ENCODE data around the gene ZDHHC5. TPM values are rescaled to one million over a fixed set of nuclear protein-coding genes. Genes with fewer than 3 reads are reported as not detected.
"Not testable (repeated sequence)": the region's sequence is repeated elsewhere in the genome, so short reads cannot be mapped to it uniquely, and the experiment has no call there.

ZDHHC5 gene
- total and polyA plus RNA-seq, 2 donors, result 17.4 to 21.0 TPM

DNA sequence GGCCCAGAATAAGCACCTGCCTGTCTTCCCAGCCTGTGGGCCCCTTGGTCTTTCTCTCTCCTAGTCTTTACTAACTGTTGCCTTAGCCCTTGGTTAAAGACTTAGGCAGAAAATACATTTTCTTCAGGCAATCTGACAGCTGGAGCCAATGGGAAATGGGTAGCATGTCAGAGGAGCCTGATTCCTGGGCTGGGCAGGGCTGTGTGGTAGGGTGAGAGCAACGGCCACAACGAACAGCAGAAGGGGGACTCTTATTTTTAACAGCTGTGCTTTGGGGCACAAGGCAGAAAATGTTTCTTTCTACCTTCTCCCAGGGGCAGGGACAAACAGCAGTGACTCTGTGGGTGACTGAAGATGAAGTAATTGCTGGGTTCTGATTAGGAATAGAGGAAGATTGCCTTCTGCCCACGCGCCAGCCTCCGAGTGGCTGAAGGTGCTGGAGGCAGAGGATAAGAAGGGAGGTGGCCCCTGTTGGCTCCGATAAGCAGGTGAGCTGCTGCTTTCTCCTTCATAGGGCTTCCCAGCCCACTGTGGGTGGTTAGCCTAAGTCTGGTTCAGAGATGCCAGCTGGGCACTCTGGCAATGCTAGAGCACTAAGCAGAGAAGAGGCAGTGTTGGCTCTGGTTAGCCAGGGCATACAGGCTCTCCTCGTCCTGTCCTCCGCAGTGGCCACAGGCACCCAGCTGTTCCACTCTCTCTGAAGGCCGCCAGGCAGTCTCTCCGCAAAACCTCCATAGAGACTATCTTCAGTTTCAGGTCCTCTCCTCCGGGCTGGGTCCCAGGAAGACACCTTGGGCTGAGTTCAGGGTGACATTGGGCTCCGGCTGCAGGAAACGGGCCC, 19.7 kb upstream of the ZDHHC5 start:
- H3K4me3 ChIP-seq (ENCODE audit: low read length in 2 of 2), result peak overlapping the region; percentile 8 to 44
- DNase-seq (ENCODE audit: low read depth in 6 of 9, low spot score in 9 of 9), result peak in 1 of 9 donors; percentile 48
- H3K27ac ChIP-seq (ENCODE audit: low read depth in 1 of 2, low read length in 1 of 2), result no peak overlapping the region
- peaks cover 29 to 61% of the 10 kb centered on the region in 2 donors for H3K4me1 ChIP-seq (ENCODE audit: control insufficient read depth in 2 of 2, insufficient read depth in 2 of 2, low read length in 2 of 2)
- H3K36me3 ChIP-seq (ENCODE audit: control insufficient read depth in 2 of 2, insufficient read depth in 2 of 2, low read length in 1 of 2), result no peaks in the 10 kb centered on the region
- H3K27me3 ChIP-seq (ENCODE audit: control insufficient read depth in 2 of 2, insufficient read depth in 1 of 2, low read length in 1 of 2), result peaks cover 22 to 52% of the 10 kb centered on the region in 2 donors
- 4% methylated on average over 13 of the region's 13 CpGs for WGBS
- peaks cover 0 to 5% of the 10 kb centered on the region in 2 donors for H3K9me3 ChIP-seq (ENCODE audit: control insufficient read depth in 2 of 2, insufficient read depth in 1 of 2, low read length in 1 of 2)

DNA sequence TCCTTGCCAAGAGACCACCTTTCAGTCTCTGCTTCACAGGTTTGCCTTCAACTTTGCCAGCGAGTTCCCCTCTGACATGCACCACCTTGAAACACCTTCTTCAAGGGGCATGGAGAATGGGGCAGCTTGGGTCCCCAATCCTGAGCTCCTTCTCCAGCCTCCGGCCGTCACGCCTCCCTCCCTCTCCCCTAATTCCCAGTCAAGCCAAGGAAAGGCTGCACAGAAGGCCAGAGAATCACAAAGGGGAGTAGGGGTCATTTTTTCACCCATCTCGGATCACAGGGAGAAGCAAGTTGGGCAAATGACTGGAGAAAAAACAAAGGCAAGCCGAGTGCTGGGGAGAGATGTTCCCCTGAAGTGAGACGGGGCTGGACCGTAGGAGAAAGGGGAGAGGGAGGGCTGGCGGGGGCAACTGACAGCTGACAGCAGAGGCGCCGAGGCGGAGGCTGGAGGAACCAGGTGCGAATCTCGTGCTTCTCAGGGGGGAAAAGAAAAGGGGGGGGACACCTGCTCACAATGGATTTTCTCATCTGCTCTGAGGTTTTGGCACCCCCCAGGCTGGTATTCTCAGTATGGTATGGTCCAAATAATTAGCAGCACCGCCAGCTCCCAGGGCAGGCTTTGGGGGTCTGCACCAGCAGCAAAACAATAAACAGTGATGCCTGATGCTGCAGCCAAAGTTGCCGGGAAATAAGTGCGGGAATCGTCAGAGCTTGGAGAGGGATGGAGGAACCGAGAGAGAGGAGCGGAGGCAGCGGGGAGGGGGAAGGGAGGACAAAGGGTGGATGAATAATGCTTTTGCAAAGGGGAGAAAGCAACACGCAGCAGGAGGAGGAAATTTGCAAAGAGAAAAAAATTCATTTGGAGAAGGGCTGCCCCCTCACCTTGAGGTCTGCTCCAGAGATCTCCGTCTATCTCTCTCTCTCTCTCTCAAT, 18.8 kb upstream of the ZDHHC5 start:
- H3K27me3 ChIP-seq (ENCODE audit: control insufficient read depth in 2 of 2, insufficient read depth in 1 of 2, low read length in 1 of 2), result peaks cover 22 to 52% of the 10 kb centered on the region in 2 donors
- H3K4me3 ChIP-seq (ENCODE audit: low read length in 2 of 2), result peak overlapping the region; percentile 8 to 44
- WGBS, result 4% methylated on average over 23 of the region's 23 CpGs
- H3K4me1 ChIP-seq (ENCODE audit: control insufficient read depth in 2 of 2, insufficient read depth in 2 of 2, low read length in 2 of 2), result peaks cover 29 to 61% of the 10 kb centered on the region in 2 donors
- peak in 1 of 9 donors; percentile 76 for DNase-seq (ENCODE audit: low read depth in 6 of 9, low spot score in 9 of 9)
- no peaks in the 10 kb centered on the region for H3K36me3 ChIP-seq (ENCODE audit: control insufficient read depth in 2 of 2, insufficient read depth in 2 of 2, low read length in 1 of 2)
- no peak overlapping the region for H3K27ac ChIP-seq (ENCODE audit: low read depth in 1 of 2, low read length in 1 of 2)
- peaks cover 0 to 5% of the 10 kb centered on the region in 2 donors for H3K9me3 ChIP-seq (ENCODE audit: control insufficient read depth in 2 of 2, insufficient read depth in 1 of 2, low read length in 1 of 2)

DNA sequence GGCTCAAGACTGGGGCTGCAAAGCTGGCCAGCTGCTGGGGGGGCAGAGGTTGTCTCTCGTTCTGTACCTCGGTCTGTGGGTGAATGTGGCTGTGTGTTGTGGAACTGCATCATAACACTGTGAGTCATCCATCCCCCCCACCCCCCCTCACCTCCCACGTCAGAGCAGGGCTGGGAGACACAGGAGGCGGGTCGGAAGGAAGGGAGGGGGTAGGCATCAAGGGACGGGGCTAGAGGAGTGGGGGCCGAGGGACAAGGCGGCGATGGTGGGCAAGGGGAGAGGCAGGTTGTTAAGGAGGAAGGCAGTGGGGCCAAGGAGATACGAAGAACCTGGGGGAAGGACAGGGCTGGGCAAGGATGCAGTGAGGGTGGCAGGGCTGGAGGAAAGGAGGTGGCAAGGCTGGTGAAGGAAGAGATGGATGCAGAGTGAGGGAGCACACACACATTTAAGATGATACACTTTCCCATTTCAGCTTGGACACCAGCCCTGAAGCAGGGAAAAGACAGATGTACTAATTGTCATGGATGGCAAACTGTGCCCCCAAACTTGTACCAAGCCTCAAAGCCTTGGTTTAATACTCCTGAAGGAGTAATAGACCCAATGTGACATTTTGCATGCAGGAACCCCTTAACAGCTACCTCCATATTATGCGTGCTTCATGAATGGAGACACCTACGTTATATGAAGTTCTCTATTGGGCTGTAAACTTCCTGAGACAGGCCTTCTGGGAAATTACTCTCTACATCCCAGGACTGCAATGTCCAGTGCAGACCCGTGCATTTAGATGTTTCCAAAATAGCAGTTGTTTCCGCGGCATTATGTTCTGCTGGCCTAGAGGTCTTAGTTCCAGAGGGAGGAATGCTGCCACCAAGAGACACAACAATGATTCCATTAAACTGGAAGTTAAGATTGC, 17.8 kb upstream of the ZDHHC5 start, which contains the start of gene YPEL4:
TSS of gene YPEL4 (minus strand) at position 87 of the 913 bp plus-strand sequence. CDS start 2,805 bp downstream, outside the sequence.
- peak within 1 kb of the TSS in 1 of 2 donors; percentile 22 for H3K27ac ChIP-seq (ENCODE audit: low read depth in 1 of 2, low read length in 1 of 2)
- peaks cover 22 to 51% of the 10 kb centered on the region in 2 donors for H3K27me3 ChIP-seq (ENCODE audit: control insufficient read depth in 2 of 2, insufficient read depth in 1 of 2, low read length in 1 of 2)
- H3K36me3 ChIP-seq (ENCODE audit: control insufficient read depth in 2 of 2, insufficient read depth in 2 of 2, low read length in 1 of 2), result no peaks in the 10 kb centered on the region
- peak within 1 kb of the TSS; percentile 8 to 44 for H3K4me3 ChIP-seq (ENCODE audit: low read length in 2 of 2)
- peaks cover 0 to 5% of the 10 kb centered on the region in 2 donors for H3K9me3 ChIP-seq (ENCODE audit: control insufficient read depth in 2 of 2, insufficient read depth in 1 of 2, low read length in 1 of 2)
- H3K4me1 ChIP-seq (ENCODE audit: control insufficient read depth in 2 of 2, insufficient read depth in 2 of 2, low read length in 2 of 2), result peaks cover 29 to 54% of the 10 kb centered on the region in 2 donors
- peak in 2 of 9 donors; percentile 61 to 82 for DNase-seq (ENCODE audit: low read depth in 6 of 9, low spot score in 9 of 9)
- WGBS, result 26% methylated on average over 15 of the region's 15 CpGs

DNA sequence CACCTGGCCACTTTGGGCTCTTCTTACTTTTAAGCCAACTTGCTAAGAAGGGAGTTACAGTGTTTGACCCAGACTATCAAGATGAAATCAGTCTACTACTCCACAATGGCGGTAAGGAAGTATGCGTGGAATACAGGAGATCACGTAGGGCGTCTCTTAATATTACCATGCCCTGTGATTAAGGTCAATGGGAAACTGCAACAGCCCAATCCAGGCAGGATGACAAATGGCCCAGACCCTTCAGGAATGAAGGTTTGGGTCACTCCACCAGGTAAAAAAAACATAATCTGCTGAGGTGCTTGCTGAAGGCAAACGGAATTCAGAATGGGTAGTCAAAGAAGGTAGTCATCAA, 17.2 kb upstream of the ZDHHC5 start:
- Histone ChIP-seq H3K4me1 (ENCODE audit: control insufficient read depth in 2 of 2, insufficient read depth in 2 of 2, low read length in 2 of 2) (peaks cover 29 to 48% of the 10 kb centered on the region in 2 donors), H3K36me3 (ENCODE audit: control insufficient read depth in 2 of 2, insufficient read depth in 2 of 2, low read length in 1 of 2) (no peaks in the 10 kb centered on the region), H3K9me3 (ENCODE audit: control insufficient read depth in 2 of 2, insufficient read depth in 1 of 2, low read length in 1 of 2) (peaks cover 0 to 5% of the 10 kb centered on the region in 2 donors), H3K4me3 (ENCODE audit: low read length in 2 of 2) (no peak overlapping the region), H3K27ac (ENCODE audit: low read depth in 1 of 2, low read length in 1 of 2) (no peak overlapping the region), H3K27me3 (ENCODE audit: control insufficient read depth in 2 of 2, insufficient read depth in 1 of 2, low read length in 1 of 2) (peaks cover 18 to 44% of the 10 kb centered on the region in 2 donors)
- WGBS, result 95% methylated on average over 5 of the region's 5 CpGs
- DNase-seq (ENCODE audit: low read depth in 6 of 9, low spot score in 9 of 9), result no peak

DNA sequence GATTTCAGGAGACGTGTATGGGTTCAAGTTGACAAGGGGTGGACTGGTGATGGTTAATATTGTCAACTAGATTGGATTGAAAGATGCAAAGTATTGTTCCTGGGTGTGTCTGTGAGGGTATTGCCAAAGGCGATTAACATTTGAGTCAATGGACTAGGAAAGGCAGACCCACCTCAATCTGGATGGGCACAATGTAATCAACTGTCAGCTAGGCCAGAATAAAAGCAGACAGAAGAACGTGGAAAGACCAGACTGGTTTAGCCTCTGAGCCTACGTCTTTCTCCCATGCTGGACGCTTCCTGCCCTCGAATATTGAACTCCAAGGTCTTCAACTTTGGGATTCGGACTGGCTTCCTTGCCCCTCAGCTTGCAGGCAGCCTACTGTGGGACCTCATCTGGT, 16.5 kb upstream of the ZDHHC5 start:
- Histone ChIP-seq H3K9me3 (ENCODE audit: control insufficient read depth in 2 of 2, insufficient read depth in 1 of 2, low read length in 1 of 2) (peaks cover 0 to 5% of the 10 kb centered on the region in 2 donors), H3K27me3 (ENCODE audit: control insufficient read depth in 2 of 2, insufficient read depth in 1 of 2, low read length in 1 of 2) (peaks cover 14 to 37% of the 10 kb centered on the region in 2 donors), H3K36me3 (ENCODE audit: control insufficient read depth in 2 of 2, insufficient read depth in 2 of 2, low read length in 1 of 2) (no peaks in the 10 kb centered on the region), H3K4me1 (ENCODE audit: control insufficient read depth in 2 of 2, insufficient read depth in 2 of 2, low read length in 2 of 2) (peaks cover 29 to 41% of the 10 kb centered on the region in 2 donors), H3K27ac (ENCODE audit: low read depth in 1 of 2, low read length in 1 of 2) (no peak overlapping the region), H3K4me3 (ENCODE audit: low read length in 2 of 2) (no peak overlapping the region)
- 98% methylated on average over 7 of the region's 7 CpGs for WGBS
- DNase-seq (ENCODE audit: low read depth in 6 of 9, low spot score in 9 of 9), result no peak

DNA sequence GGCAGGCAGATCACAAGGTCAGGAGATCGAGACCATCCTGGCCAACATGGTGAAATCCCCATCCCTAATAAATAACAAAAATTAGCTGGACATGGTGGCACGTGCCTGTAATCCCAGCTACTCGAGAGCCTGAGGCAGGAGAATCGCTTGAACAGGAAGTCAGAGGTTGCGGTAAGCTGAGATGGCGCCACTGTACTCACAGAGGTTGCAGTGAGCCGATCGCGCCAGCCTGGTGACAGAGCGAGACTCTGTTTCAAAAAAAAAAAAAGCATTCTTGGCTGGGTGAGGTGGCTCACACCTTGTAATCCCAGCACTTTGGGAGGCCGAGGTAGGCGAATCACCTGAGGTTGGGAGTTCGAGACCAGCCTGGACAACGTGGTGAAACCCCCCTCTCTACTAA, 15.7 kb upstream of the ZDHHC5 start:
- not testable (repeated sequence) for H3K4me3 ChIP-seq (ENCODE audit: low read length in 2 of 2); H3K27ac ChIP-seq (ENCODE audit: low read depth in 1 of 2, low read length in 1 of 2); H3K9me3 ChIP-seq (ENCODE audit: control insufficient read depth in 2 of 2, insufficient read depth in 1 of 2, low read length in 1 of 2); H3K36me3 ChIP-seq (ENCODE audit: control insufficient read depth in 2 of 2, insufficient read depth in 2 of 2, low read length in 1 of 2)
- H3K27me3 ChIP-seq (ENCODE audit: control insufficient read depth in 2 of 2, insufficient read depth in 1 of 2, low read length in 1 of 2), result peaks cover 9 to 29% of the 10 kb centered on the region in 2 donors
- DNase-seq (ENCODE audit: low read depth in 6 of 9, low spot score in 9 of 9), result peak in 1 of 9 donors; percentile 50
- H3K4me1 ChIP-seq (ENCODE audit: control insufficient read depth in 2 of 2, insufficient read depth in 2 of 2, low read length in 2 of 2), result peaks cover 33 to 39% of the 10 kb centered on the region in 2 donors
- WGBS, result 80% methylated on average over 14 of the region's 14 CpGs

DNA sequence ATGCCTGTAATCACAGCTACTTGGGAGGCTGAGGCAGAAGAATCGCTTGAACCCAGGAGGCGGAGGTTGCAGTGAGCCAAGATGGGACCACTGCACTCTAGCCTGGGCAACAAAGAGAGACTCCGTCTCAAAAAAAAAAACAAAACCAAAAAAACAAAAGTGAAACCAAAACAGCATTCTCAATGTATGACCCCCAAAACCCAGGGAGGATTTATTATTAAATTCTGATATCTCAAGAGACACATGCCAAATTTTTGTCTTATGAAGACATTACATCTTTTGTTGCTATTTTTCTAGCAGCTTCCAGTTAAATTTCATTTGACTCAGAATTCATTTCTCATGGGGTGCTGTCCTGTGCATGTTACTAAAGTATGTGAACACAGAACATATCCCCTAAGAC, 15.3 kb upstream of the ZDHHC5 start:
- no peak for DNase-seq (ENCODE audit: low read depth in 6 of 9, low spot score in 9 of 9)
- Histone ChIP-seq H3K27ac (ENCODE audit: low read depth in 1 of 2, low read length in 1 of 2) (peak overlapping the region in 1 of 2 donors; percentile 60), H3K4me1 (ENCODE audit: control insufficient read depth in 2 of 2, insufficient read depth in 2 of 2, low read length in 2 of 2) (peaks cover 29 to 36% of the 10 kb centered on the region in 2 donors), H3K27me3 (ENCODE audit: control insufficient read depth in 2 of 2, insufficient read depth in 1 of 2, low read length in 1 of 2) (peaks cover 5 to 25% of the 10 kb centered on the region in 2 donors), H3K4me3 (ENCODE audit: low read length in 2 of 2) (no peak overlapping the region), H3K9me3 (ENCODE audit: control insufficient read depth in 2 of 2, insufficient read depth in 1 of 2, low read length in 1 of 2) (peaks cover 0 to 5% of the 10 kb centered on the region in 2 donors), H3K36me3 (ENCODE audit: control insufficient read depth in 2 of 2, insufficient read depth in 2 of 2, low read length in 1 of 2) (no peaks in the 10 kb centered on the region)
- 73% methylated on average over 3 of the region's 3 CpGs for WGBS

DNA sequence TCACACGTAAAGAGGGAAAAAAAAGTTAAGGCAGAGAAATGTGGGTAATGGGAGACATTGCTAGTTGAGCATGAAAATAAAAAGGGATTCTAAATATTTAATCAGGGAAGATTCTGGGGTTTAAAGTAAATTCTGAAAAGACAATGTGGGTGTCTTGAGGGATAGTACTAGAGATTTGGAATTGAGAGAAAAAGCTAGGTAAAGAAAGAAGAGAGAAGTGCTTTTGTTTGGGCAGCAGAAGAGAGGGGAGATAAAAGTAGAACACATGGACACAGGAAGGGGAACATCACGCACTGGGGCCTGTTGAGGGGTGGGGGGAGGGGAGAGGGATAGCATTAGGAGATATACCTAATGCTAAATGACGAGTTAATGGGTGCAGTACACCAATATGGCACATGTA, 14.8 kb upstream of the ZDHHC5 start:
- Histone ChIP-seq H3K27ac (ENCODE audit: low read depth in 1 of 2, low read length in 1 of 2) (peak overlapping the region in 1 of 2 donors; percentile 60), H3K4me3 (ENCODE audit: low read length in 2 of 2) (no peak overlapping the region), H3K4me1 (ENCODE audit: control insufficient read depth in 2 of 2, insufficient read depth in 2 of 2, low read length in 2 of 2) (peaks cover 26 to 32% of the 10 kb centered on the region in 2 donors), H3K27me3 (ENCODE audit: control insufficient read depth in 2 of 2, insufficient read depth in 1 of 2, low read length in 1 of 2) (peaks cover 0 to 20% of the 10 kb centered on the region in 2 donors), H3K36me3 (ENCODE audit: control insufficient read depth in 2 of 2, insufficient read depth in 2 of 2, low read length in 1 of 2) (no peaks in the 10 kb centered on the region), H3K9me3 (ENCODE audit: control insufficient read depth in 2 of 2, insufficient read depth in 1 of 2, low read length in 1 of 2) (peaks cover 0 to 5% of the 10 kb centered on the region in 2 donors)
- 55% methylated on average over 3 of the region's 3 CpGs for WGBS
- DNase-seq (ENCODE audit: low read depth in 6 of 9, low spot score in 9 of 9), result no peak

Data from thymus (tissue), 11 donors.